ENCODE data around the gene FAM240B.

Gene FAM240B

DNA sequence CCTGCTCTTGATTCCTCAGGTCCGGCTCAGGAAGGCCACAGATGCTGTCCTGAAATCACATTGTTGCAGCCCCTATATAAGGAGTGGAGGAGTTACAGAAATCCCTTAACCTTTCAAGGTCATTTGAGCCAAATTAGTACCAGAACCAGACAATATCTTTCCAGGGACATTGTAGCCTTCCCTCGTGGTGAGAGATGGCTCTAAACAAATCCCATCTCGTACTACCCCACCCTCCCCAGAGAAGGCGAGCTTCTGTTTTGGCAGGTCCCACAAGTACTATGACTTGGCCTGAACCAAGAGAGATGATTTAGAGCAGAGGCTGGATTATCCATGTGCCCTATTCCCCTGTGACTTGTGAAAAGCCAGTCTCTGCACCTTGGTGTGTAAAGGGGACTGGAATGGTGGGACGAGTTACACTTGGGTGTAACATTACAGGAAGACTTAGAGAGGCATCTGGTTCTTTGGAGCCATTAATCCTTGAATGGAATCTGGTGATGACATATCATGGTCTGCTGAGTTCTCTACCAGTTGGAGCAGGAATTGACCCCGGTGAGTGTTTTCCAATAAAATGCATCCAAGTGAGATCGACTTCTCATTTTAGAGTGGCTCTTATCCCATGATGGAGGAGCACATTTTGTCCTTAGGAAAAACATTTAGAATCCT lies at the start of gene FAM240B:
Gene FAM240B, minus strand, starts transcription at position 51 of the 663 bp plus-strand sequence. CDS start 16,134 bp downstream, outside the sequence.
- DNase-seq, result no peak

DNA sequence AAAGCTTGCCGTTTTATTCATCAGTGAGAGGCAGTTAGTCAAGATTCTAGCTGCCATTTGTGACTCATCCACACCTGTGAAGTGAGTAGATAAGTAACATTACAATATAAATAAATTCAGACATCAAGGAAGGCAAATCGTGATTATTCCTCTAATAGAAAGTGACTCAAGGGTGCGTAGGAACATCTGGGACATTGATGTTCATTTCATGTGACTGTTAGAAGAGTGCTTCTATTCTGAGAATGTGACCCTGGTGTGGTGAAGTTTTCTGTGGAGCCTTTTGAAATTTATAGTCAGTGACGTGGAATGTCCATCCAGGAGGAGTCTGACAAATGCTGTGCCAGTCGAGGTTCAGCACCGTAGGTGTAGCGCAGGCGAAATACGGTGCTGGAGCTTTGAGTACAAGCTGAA lies 48.4 kb upstream of the FAM240B start:
- no peak for DNase-seq

- DNase-seq, result no peak
These were observed 45.2 kb upstream of the FAM240B start for GRCh38 chr9:38765101-38765500.

GRCh38 chr9:38761999-38762398 lies 42.1 kb upstream of the FAM240B start:
- no peak for DNase-seq

DNA sequence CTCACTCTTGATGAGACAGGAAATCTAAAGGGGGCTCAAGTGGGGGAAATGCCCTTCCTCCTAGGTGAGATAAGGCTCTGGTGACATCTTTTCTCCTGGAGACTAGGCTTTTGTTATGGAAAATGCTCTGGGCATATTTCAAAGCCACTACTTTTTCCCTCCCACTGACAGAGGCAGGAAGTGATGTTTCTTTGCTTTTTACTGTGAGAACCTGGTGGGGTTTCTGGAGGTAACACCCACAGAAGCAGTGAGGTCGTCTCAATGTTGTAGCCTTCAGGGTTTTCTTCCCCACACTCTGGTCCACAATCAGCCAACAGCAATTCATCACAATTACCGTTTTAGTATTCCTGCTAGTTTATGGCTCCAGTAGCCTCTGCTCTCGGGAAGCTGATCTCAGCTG lies 41.4 kb upstream of the FAM240B start:
- DNase-seq, result no peak

- DNase-seq, result no peak
These were observed 36.8 kb upstream of the FAM240B start for GRCh38 chr9:38756702-38757101.

DNA sequence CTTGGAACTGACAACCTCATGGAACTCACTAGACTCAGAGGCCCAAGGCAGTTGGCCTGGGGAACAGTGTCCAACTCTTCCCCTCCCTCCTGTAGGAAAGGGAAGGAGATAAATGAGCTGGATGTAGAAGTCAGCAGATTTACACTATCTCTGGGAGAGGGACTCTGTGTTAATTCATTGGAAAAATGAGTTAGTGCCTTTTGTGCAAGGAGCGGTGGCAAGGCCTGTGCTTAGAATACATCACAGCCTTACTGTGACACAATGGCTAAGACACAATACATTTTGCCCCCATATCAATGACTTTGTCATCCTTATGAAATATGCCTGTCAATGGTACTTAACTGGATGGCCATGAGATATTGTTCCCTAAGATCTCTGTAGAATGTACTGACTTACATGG lies 28.0 kb upstream of the FAM240B start:
- no peak for DNase-seq

DNA sequence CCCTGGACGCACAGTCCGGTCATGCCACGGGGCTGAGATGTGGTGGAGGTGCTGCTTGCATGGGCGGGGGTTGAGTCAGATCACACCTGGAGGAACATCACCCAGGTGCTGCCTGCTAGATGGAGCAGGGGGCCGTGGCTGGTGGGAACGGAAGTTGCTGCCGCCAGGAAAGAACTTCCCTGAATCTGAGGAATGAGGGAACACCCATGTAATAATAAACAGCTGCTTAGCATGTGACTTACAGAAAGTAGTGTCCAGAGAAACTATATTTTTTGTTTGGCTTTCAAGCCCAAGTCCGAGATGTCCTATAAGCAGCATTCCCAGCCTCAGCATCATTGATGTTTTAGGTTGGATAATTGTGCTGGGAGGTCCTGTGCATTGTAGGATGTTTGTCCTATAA lies 27.1 kb upstream of the FAM240B start:
- DNase-seq, result no peak

DNA sequence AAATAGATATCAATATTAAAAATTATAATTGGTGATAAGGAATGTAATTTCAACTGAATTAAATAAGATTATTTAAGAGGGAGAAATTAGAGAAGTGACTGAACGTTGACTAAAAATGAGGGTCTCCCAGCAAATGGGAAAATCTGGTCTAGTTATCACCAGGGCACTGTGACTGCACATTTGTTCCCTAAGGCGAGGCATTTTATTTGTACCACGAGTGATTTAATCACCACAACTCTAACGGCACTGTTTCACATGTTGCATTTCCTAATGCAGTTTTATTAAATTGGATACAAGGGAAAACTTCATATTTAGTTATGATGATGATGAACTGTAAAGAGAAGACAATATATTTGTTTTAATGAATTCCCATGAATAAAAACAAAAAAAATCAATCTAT lies 26.4 kb upstream of the FAM240B start:
- no peak for DNase-seq

DNA sequence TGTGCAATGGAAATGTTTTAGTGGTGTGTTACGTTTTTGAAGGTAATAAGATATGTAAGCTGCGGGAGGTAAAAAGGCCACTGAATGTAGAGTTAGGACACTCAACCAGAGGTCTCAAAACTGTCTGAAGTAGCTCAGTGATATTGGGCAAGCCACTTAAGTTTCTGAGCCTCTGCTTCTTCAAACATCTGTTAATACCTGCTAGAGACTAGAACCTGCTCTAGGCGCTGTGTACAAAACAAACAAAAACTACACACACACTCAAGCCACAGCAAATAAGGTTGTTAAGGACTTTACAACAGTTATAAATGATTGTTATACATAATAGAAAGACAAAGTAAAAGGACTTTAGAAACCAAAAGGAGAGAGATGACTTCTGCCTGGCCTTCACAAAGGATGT lies 24.6 kb upstream of the FAM240B start:
- no peak for DNase-seq

GRCh38 chr9:38737246-38737645 lies 17.3 kb upstream of the FAM240B start:
- DNase-seq, result no peak

- DNase-seq, result no peak
These were observed 14.9 kb upstream of the FAM240B start for GRCh38 chr9:38734831-38735230.

- no peak for DNase-seq
These were observed 13.6 kb upstream of the FAM240B start for GRCh38 chr9:38733503-38733902.

GRCh38 chr9:38732885-38733284 lies 13.0 kb upstream of the FAM240B start:
- DNase-seq, result no peak

DNA sequence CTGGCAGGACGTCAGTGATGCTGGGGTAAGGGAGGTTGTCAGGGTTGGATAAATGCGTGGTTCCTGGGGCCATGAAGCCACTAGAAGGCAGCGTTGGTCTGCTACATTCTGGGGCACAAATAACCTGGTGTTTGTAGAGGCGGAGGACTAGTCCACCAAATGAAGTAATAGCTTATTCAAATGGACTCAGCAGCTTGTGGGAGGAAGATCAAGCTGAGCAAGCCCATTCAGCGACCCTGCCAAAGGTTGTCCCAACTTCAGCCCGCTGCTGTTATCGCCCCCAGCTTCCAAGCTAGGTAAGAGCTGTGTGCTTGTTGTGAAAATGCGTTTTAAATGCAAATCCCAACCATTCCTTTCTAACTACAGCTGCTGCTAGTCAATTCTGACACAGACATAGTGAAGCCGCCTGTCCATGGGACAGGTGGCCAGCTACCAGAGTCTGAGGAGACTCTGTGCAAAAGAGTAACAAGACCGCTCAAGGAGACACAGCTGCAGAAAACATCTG lies 7.6 kb upstream of the FAM240B start:
- no peak for DNase-seq

DNA sequence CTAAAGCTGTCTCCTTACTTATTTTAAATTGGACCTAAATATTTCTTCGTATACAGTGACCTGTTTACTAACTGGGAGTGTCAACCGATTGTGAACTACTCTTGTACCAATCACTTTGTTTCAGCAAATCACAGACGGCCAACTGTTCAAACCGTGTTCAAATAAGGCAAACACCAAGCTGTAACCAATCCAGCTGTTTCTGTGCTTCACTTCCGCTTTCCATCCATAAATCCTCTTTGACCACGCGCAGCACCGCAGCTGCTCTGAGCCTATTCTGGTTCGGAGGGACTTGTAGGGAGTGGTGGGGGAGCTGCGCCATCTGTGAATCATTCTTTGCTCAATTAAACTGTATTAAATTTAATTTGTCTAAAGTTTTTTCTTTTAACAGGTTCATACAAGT lies 4.8 kb upstream of the FAM240B start:
- DNase-seq, result no peak

DNA sequence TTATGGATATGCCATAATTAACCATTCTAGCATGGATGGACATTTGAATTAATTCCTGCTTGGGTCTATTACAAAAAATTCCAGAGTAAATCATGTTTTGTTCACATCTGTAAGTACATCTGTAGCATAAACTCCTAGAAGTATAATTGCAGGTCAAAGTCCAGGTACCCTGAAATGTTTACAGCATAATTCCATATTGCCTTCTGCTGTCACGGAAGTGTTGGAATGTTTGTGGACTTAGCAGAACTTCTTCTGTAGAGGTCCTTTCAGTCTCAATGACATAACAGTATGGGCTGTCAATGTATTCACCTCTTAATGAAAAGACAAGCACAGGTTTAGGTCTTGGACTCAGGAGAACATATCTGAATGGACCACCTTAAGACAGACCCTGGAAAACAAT lies 1.8 kb downstream of the FAM240B start:
- no peak for DNase-seq

GRCh38 chr9:38715684-38716083 lies 4.2 kb downstream of the FAM240B start:
- DNase-seq, result no peak

- DNase-seq, result no peak
These were observed 6.5 kb downstream of the FAM240B start for GRCh38 chr9:38713426-38713825.

GRCh38 chr9:38708759-38709158 lies 11.2 kb downstream of the FAM240B start:
- DNase-seq, result no peak

DNA sequence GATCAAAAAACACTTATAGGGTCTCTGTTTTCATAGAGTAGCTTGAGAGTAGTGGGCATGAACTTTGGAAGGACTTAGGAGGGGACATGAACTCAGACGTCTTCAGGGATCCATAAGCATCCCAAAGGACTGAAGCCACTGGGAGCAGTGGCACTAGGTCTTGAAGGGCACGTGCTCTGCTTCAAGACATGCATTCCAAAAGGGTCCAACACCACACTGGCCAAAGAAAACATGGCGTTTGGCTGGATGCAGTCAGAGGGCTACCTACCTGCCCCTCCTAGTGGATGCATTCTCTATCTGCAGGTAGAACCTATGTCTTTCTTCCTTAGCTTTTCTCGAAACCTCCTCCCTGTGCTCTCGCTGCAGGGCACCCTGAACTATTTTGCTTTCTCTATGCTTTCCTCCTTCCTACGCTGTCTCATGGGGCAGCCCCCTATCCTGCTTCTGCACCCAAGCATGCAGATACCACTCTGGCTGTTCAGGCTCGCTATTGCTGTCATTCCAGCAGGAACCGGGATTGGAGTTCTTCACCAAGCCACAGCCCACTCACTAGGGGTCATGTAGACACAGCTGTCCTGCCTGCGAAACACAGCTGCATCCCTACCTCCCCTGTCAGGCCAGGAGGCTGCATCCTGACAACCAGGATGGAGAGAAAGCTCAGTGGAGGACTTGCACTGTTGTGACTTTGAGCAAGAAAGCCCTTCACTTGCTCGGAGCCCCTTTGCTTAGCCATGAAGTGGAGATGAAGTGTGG lies 11.9 kb downstream of the FAM240B start:
- DNase-seq, result no peak

DNA sequence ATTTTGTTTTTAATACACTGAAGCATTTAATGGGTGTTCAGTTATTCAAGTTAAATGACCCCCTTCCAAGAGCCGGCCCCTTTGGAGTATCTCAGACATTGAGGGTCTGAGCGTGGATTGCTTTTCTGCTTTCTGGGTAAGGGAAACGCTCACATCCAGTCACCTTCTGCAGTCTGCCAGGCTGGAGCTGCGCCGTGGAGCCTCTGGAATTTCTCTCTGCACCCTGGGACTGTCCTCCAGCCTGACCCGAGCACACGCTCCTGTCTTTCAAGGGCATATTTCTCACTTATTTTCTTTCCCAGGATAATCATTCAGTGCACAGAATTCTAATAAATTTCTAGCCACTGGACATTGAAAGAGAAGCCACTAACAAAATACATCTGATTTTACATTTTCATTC lies 13.4 kb downstream of the FAM240B start:
- no peak for DNase-seq

DNA sequence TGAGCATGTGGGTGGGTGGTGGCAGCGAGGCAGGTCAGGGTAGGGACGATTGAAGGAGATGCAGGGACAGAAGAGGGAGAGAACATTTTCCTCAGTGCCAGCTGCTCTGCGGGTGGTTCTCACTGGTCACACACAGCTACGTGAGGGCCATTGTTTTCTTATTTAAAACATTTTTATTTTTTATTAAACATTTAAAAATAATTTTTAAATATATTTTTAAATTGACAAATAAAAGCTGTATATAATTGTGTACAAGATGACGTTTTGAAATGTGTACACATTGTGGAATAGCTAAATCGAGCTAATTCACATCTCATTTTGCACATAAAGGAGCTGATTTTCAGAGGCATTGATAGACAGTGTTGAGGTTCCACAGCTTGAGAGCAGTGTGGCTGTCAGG lies 14.0 kb downstream of the FAM240B start:
- no peak for DNase-seq

GRCh38 chr9:38700695-38701094 lies 19.2 kb downstream of the FAM240B start:
- no peak for DNase-seq

DNA sequence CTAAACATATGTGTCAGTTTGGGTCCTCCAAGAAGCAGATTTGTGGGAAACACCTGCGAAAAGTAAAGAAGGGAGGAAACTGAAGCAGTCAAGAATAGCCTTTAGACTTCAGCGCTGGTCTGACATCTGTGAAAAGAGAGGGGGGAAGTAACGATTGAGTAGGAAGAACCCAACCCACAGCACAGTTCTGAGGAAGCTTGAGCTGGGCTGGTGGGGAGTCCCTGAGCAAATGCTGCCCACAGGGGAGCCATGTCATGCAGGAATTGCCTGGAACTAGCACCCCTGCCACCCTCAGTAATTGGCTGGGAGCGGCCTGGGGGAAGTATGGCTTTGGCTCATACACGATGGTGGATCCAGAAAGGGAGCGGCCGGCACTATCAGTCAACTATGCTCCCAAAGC lies 20.6 kb downstream of the FAM240B start:
- DNase-seq, result no peak
